IMR-90 (cell line): ENCODE data around the gene TRAF3IP1. TPM values are rescaled to one million over a fixed set of nuclear protein-coding genes. Genes with fewer than 3 reads are reported as not detected.
A peak's percentile ranks its signal among the peaks of the same experiment; 100 is the strongest.

Source experiments
- ATAC-seq: fragments of 200-7000 bp; cut with Tn5 transposase; 2 replicates; pipeline ENCODE4 v1.9.1; 2020; ENCODE audit warnings: low read depth, mild to moderate bottlenecking, moderate library complexity
- BruUV-seq: library from RNA; stranded (reverse); fragments of 400-500 nt; replicated peaks from 2 replicates; lab custom pipeline; 2021; lab: Mats Ljungman, UMichigan
- CTCF ChIA-PET: fragments of 300-600 bp; formaldehyde crosslinking; extraction: SDS; loops from one replicate; lab custom pipeline; 2021; ENCODE audit warnings: antibody characterized with exemption; lab: Yijun Ruan, JAX
- POLR2A ChIA-PET: fragments of 300-600 bp; sonication (Branson Sonifier 250); formaldehyde crosslinking; loops from one replicate; lab custom pipeline; 2022; ENCODE audit warnings: antibody characterized with exemption; ENCODE audit not compliant: unreplicated experiment; lab: Charles Lee
- DNase-seq: peaks from one replicate; pipeline ENCODE4 v3.0.0; 2013
- H2AFZ ChIP-seq: replicated peaks from 2 replicates; pipeline ENCODE3; 2013; ENCODE audit warnings: low read length, mild to moderate bottlenecking; ENCODE audit not compliant: poor library complexity
- H2AK5ac ChIP-seq: 2 replicates; pipeline ENCODE4 v1.6.1; 2013; ENCODE audit warnings: low read depth, low read length, inconsistent platforms
- H2AK9ac ChIP-seq: replicated peaks from 2 replicates; pipeline ENCODE3; 2013; ENCODE audit warnings: mild to moderate bottlenecking, low read depth, low read length, moderate library complexity; ENCODE audit not compliant: poor library complexity
- H2BK120ac ChIP-seq: 2 replicates; pipeline ENCODE4 v1.6.1; 2013; ENCODE audit warnings: low read depth, low read length, inconsistent platforms
- H2BK15ac ChIP-seq: 3 replicates; pipeline ENCODE4 v1.6.1; 2013; ENCODE audit warnings: low read depth, low read length, inconsistent platforms
- H2BK20ac ChIP-seq: 2 replicates; pipeline ENCODE4 v1.6.1; 2013; ENCODE audit warnings: low read depth, mild to moderate bottlenecking, inconsistent platforms, low read length, moderate library complexity
- H2BK5ac ChIP-seq: 2 replicates; pipeline ENCODE4 v1.6.1; 2013; ENCODE audit warnings: mild to moderate bottlenecking, low read depth, low read length, inconsistent platforms; ENCODE audit not compliant: poor library complexity, severe bottlenecking
- H3K14ac ChIP-seq: replicated peaks from 2 replicates; pipeline ENCODE4 v1.6.1; 2013; ENCODE audit warnings: low read depth, low read length, inconsistent platforms
- H3K18ac ChIP-seq: 2 replicates; pipeline ENCODE4 v1.6.1; 2013; ENCODE audit warnings: low read depth, low read length, control low read depth
- H3K23ac ChIP-seq: 2 replicates; pipeline ENCODE4 v1.6.1; 2013; ENCODE audit warnings: low read depth, low read length, inconsistent platforms
- H3K27ac ChIP-seq: 2 replicates; pipeline ENCODE4 v1.5.1; 2013; ENCODE audit warnings: mild to moderate bottlenecking, control low read depth, low read length; ENCODE audit not compliant: insufficient read depth
- H3K27me3 ChIP-seq: 2 replicates; pipeline ENCODE4 v1.6.1; 2013; ENCODE audit warnings: low read length; ENCODE audit not compliant: control insufficient read depth, insufficient read depth
- H3K36me3 ChIP-seq: 2 replicates; pipeline ENCODE4 v1.6.1; 2013; ENCODE audit warnings: low read length, mixed read lengths; ENCODE audit not compliant: control insufficient read depth, insufficient read depth
- H3K4ac ChIP-seq: 2 replicates; pipeline ENCODE4 v1.6.1; 2013; ENCODE audit warnings: low read depth, low read length, inconsistent platforms
- H3K4me1 ChIP-seq: 2 replicates; pipeline ENCODE4 v1.6.1; 2013; ENCODE audit warnings: low read length, mixed read lengths; ENCODE audit not compliant: control insufficient read depth, insufficient read depth
- H3K4me2 ChIP-seq: 2 replicates; pipeline ENCODE4 v1.6.1; 2013; ENCODE audit warnings: low read depth, mild to moderate bottlenecking, control low read depth, low read length, moderate library complexity
- H3K4me3 ChIP-seq: 2 replicates; pipeline ENCODE4 v1.5.1; 2013; ENCODE audit warnings: low read depth, mild to moderate bottlenecking, control low read depth, low read length, moderate library complexity; ENCODE audit not compliant: insufficient read depth
- H3K56ac ChIP-seq: 2 replicates; pipeline ENCODE4 v1.6.1; 2013; ENCODE audit warnings: low read length, inconsistent platforms; ENCODE audit not compliant: insufficient read depth; ENCODE audit errors: extremely low read depth
- H3K79me1 ChIP-seq, 2 experiments: 2 replicates each; pipeline ENCODE4 v1.6.1; 2013; ENCODE audit warnings: low read length in 2 of 2, inconsistent platforms in 1 of 2, low read depth in 1 of 2
- H3K9ac ChIP-seq: 2 replicates; pipeline ENCODE4 v1.6.1; 2013; ENCODE audit warnings: low read depth, low read length, control low read depth
- H3K9me1 ChIP-seq: 2 replicates; pipeline ENCODE4 v1.6.1; 2013; ENCODE audit warnings: low read length, inconsistent platforms; ENCODE audit not compliant: insufficient read depth
- H3K9me3 ChIP-seq: 2 replicates; pipeline ENCODE4 v1.6.1; 2013; ENCODE audit warnings: low read length; ENCODE audit not compliant: control insufficient read depth, insufficient read depth
- H4K20me1 ChIP-seq: 2 replicates; pipeline ENCODE4 v1.6.1; 2013; ENCODE audit warnings: low read length, inconsistent platforms; ENCODE audit not compliant: insufficient read depth
- H4K5ac ChIP-seq: 2 replicates; pipeline ENCODE4 v1.6.1; 2013; ENCODE audit warnings: mild to moderate bottlenecking, low read depth, low read length, control low read depth
- H4K8ac ChIP-seq, 2 experiments: 2 replicates each; pipeline ENCODE4 v1.6.1; 2013; ENCODE audit warnings: low read depth in 2 of 2, low read length in 2 of 2, control low read depth in 1 of 2, inconsistent platforms in 1 of 2
- H4K91ac ChIP-seq: 2 replicates; pipeline ENCODE4 v1.6.1; 2013; ENCODE audit warnings: low read depth, low read length, inconsistent platforms; ENCODE audit not compliant: insufficient read depth
- MAFK ChIP-seq: IDR thresholded peaks from 2 replicates; pipeline ENCODE4 v1.6.1; 2012; ENCODE audit warnings: low read depth, low read length, improper control_type of control experiment
- SMC3 ChIP-seq: fragments of 150-350 bp; IDR thresholded peaks from 2 replicates; pipeline ENCODE4 v1.6.1; 2016; ENCODE audit warnings: low read depth, mild to moderate bottlenecking, antibody characterized with exemption, low read length, moderate library complexity
- USF2 ChIP-seq: fragments of 150-350 bp; IDR thresholded peaks from 2 replicates; pipeline ENCODE4 v1.6.1; 2017; ENCODE audit warnings: mild to moderate bottlenecking, antibody characterized with exemption, low read length, low read depth
- WGBS, 2 experiments: methylation state at CpG; one replicate each; pipeline versions ENCODE4 v1.1.5 to v1.1.7; 2013; ENCODE audit warnings: missing lambda C conversion rate in 2 of 2; ENCODE audit not compliant: insufficient read length in 1 of 2; ENCODE audit errors: extremely low coverage in 2 of 2; 5-methylcytosine and 5-hydroxymethylcytosine counted together
- dilution Hi-C: fragments of 300-500 bp; cut with HindIII; formaldehyde crosslinking; loops from one replicate; pipeline ENCODE4 v1.14.3; 2018; ENCODE audit warnings: low sequenced_read_pairs; ENCODE audit not compliant: unreplicated experiment
- in situ Hi-C: fragments of 300-500 bp; cut with MboI; formaldehyde crosslinking; loops from 3 replicates; pipeline ENCODE4 v1.14.3; 2019; ENCODE audit warnings: low sequenced_read_pairs, inconsistent platforms, mixed read lengths
- intact Hi-C: fragments of 100-400 bp; cut with micrococcal nuclease; formaldehyde crosslinking; loops from 2 replicates; pipeline ENCODE4 v1.10.0; 2022
- polyA plus RNA-seq, 3 experiments: library from polyadenylated mRNA; depleted of rRNA; stranded (reverse); fragments of >200 nt; gene quantifications; 2 replicates each; pipeline ENCODE4 v1.2.3, GENCODE V29; 2012; ENCODE audit warnings: low replicate concordance in 1 of 3
- total RNA-seq: library from RNA; depleted of rRNA; stranded (reverse); fragments of >200 nt; gene quantifications from 2 replicates; pipeline ENCODE4 v1.2.3, GENCODE V29; 2012

The TRAF3IP1 gene
- total and polyA plus RNA-seq, 2 of the 4 experiments (the other 2 are of a cell fraction), result 5.9 to 8.3 TPM

GRCh38 chr2:238380336-238380735 lies 60.0 kb downstream of the TRAF3IP1 start:
- Histone ChIP-seq H3K4ac (peak overlapping the region; percentile 63), H4K5ac (no peak overlapping the region), H2BK120ac (peak overlapping the region; percentile 63; the same call in 1 of the 2 replicates), H2BK20ac (no peak overlapping the region), H2AFZ (peak overlapping the region; percentile 24), H3K4me2 (no peak overlapping the region), H3K9me3 (no peaks in the 10 kb centered on the region), H3K23ac (no peak overlapping the region), H3K4me3 (no peak overlapping the region), H3K27ac (no peak overlapping the region), H2BK5ac (peak overlapping the region; percentile 62), H4K91ac (no peak overlapping the region), H3K9ac (no peak overlapping the region), H3K18ac (no peak overlapping the region; the same call in 1 of the 2 replicates), H3K4me1 (peaks cover 18% of the 10 kb centered on the region), H4K8ac (0 out of 4 replicates have a peak overlapping the region, but pooled peaks of 1 of the 2 experiments have one; percentile 38), H3K56ac (no peak overlapping the region), H3K14ac (no peak overlapping the region), H3K27me3 (no peaks in the 10 kb centered on the region), H2AK5ac (no peak overlapping the region), H3K9me1 (peaks cover 21% of the 10 kb centered on the region), H2BK15ac (no peak overlapping the region), H3K36me3 (peaks cover 7% of the 10 kb centered on the region), H4K20me1 (no peaks in the 10 kb centered on the region), H3K79me1 (peaks cover 3 to 17% of the 10 kb centered on the region in 2 experiments; a peak in 3 of 4 replicates), H2AK9ac (peak overlapping the region; percentile 94)
- intact Hi-C loops, result no loop called here
- no peak for TF ChIP-seq USF2
- TF ChIP-seq SMC3, result no peak
- TF ChIP-seq MAFK, result no peak
- WGBS, 2 experiments, result 63% methylated on average over 1 of the region's 7 CpGs; no CpG with 5 or more reads in 1 of the 2 experiments
- dilution Hi-C loops, result no loop called here
- POLR2A ChIA-PET, result interaction anchor here (0.6 kb wide), 1 partner anchor 188 kb away, joined by 3 read pairs; no protein-coding TSS in a partner anchor
- CTCF ChIA-PET, result no interaction called here
- in situ Hi-C loops, result no loop called here
- DNase-seq, result no peak
- no TSS peak for BruUV-seq
- ATAC-seq, result no peak
